Renal cortical epithelial cell (primary cell): ENCODE data around the gene HNRNPU. TPM values are rescaled to one million over a fixed set of nuclear protein-coding genes. Genes with fewer than 3 reads are reported as not detected.

Source experiments
- DNase-seq: peaks from one replicate; pipeline ENCODE4 v3.0.0-alpha.2; 2011; ENCODE audit warnings: low read depth
- total RNA-seq: library from RNA; depleted of rRNA; stranded (reverse); fragments of >200 nt; gene quantifications from 2 replicates; pipeline ENCODE4 v1.2.3, GENCODE V29; 2014

The HNRNPU gene
- total RNA-seq, 1 donor from 2014 or later, result 637 TPM

DNA sequence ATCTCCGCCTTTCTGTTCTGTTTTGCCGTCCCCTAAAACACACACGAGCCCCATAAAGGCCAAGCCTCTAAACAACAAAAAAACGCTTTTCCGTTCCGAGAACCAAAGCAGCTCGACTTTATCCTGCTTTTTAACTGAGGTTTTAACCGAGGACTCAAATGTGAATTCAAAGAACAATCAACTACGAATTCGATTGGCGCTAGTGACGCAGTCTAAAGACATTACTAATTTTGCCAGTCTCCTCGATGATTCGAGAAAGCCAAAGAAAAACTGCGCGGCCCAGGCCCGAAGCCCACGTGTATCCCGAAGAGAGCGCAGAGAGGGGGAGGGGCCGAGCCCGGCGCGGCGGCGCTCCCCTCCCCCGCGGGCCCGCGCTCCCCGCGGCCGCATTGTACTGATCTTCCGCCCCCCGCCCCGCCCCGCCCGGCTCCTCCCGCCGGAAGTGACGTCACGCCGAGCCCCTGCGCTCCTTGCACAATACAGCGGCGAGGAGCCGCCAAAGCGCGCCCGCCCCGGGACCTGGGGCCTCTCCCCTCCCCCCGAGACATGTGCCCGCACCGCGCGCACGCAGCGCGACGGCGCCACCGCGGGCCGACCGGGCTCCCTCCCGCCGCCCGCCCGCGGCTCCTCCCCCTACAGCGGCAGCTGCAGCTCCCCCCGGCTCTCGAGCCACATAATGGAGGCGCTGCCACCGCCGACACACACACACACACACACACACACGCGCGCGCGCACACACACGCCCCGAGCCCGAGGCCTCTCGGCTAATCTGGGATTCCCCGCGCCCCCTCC is 1.4 kb downstream of the HNRNPU start:
- peak; percentile 64 for DNase-seq

DNA sequence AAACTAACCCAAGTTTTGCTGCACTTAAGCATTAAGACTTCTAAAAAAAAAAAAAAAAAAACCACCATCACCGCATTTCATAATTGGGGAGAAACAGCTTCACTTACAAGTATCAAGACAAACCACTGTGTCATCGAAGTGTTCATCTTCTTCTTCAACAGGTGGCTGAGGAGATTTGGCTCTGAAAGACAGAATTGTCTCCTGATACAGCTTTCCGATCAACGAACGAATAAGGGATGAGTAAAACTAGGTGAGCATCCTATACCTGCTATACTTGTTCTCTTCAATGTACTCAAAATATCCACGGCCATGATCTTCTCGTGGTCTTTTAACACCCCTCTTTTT is 2.0 kb downstream of the HNRNPU start:
- DNase-seq, result no peak

DNA sequence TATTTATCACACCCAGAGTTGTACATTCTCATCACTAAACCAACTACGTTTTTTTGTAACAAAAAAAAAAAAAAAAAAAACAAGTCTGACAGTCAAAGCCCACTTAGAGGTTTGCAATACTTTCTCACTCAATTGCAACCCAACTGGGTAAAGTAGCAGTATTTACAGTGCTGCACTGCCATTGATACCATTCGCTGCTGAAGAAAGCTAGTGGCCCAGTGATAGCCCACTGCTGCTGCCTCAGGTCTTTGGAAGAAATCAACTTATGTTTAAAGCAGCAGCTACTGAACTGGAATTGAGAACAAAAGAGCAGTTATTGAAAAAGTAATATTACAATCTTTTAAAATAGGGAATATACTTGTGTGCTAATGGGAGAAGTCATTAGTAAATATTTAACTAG is 2.7 kb downstream of the HNRNPU start:
- DNase-seq, result no peak

DNA sequence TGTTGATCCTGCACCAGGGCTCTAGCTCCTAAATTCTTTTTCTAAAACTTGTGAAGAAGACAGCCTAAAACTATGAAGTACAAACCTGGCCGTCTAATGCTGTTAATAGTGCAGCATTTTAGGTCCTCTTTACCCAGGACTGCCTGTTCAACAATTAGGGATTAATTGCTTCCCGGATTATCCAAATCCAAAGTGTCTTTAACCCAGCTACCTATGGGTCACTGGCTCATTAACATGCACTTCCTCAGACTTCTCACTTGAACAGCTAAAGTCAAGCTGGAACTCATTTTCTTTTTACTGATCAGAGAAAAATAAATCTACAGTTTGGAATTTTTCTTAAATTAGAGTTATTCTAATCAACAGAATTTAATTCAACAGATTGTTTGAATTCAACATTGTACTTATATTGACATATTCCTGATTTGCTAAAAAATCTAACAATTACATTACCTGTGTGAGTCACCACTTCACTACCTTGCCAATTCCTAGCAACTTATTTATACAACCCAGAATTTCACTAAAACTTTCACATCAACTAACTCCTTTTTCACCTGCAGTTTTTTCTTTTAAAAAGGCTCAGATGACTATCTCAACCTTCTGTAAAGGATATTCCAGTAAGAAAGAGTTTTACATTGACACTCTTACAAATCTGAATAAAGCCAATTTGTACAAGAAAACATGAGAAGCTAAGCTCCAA is 3.3 kb downstream of the HNRNPU start:
- DNase-seq, result no peak

- no peak for DNase-seq
Measured at GRCh38 chr1:244860078-244860477, 4.3 kb downstream of the HNRNPU start.

DNA sequence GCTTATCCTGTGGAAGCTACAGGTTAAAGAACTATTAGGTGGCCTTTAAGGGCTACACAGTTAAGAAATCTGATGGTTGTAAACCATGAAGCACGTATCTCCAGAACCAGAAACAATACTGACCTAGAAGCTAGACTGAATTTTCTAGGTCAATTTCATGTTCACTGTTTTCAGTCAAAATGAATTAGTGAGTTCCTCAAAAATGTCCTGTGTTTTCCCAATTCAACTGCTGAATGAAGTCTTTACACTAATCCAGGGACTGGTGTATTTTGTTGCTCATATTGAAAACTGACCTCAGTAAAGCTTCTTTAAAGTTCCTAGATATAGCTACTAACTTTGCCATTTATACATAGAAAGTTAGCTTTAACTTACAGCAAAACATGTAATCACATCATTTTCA is 6.0 kb downstream of the HNRNPU start:
- DNase-seq, result no peak

GRCh38 chr1:244857761-244858160 is 6.6 kb downstream of the HNRNPU start:
- DNase-seq, result no peak

DNA sequence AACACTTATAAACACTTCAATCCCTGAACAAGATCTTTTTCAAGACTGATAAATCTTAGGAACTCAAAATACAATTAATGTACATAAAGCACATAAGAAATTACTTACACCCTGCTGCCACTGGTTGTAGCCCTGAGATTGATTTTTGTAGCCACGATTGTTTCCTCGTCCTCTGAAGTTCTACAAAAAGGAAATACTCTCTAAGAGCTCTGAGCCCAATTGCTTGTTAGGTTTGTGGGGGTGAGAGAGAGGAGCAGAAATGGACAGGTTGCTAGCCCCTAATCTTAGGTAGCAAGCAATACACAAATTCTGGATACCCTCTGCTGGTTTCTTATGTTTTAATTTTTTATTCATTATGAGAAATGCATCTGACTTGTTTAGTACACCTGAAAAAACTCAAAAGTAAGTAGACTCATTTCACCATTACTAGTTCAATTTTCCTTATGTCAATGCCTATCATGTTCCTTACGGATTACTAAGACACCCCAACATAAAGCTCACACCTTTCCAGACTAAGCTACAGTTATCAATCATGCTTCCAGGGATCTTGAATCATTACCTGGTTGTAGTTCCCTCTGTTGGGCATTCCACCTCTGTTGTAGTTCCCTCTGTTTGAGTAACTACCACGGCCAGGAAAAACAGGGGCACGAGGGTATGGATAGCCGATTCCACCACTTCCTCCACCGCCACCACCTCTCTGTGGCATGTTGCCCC is 9.3 kb downstream of the HNRNPU start:
- DNase-seq, result no peak

DNA sequence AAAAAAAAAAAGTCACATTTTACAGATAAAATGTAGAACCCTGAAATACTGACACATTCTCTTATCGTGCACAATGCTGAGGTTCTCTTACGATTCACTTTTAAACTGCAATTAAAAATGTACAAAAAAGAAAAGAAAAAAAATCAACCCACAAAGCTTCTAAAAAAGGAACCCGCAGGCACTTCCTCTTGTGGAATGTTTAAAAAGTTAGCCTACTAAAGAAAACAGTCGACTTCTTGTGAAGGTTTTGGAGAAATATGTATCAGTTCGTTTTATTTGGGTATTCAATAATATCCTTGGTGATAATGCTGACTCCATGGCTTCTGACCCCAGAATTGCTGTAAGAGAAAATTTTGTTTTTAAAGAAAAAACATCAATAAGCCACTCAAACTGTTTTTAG is 10.2 kb downstream of the HNRNPU start:
- no peak for DNase-seq

DNA sequence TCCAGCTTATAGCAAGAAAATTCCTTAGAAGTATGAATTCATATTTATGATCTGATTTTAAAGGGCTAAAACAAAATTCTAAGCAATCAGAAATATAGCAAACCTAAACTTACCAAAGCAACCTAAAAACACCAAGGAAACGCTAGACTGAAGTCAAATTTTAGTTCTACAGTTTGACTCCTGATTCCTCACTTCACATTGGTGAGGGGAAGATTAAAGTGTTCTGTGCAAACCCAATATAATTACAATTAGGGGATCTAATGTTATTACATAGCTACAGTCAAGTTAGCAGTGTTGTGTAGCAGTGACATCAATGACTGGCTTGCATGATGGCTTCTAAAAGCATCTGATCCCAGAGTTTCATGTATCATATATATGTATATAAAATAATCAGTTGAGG is 11.6 kb downstream of the HNRNPU start:
- no peak for DNase-seq

DNA sequence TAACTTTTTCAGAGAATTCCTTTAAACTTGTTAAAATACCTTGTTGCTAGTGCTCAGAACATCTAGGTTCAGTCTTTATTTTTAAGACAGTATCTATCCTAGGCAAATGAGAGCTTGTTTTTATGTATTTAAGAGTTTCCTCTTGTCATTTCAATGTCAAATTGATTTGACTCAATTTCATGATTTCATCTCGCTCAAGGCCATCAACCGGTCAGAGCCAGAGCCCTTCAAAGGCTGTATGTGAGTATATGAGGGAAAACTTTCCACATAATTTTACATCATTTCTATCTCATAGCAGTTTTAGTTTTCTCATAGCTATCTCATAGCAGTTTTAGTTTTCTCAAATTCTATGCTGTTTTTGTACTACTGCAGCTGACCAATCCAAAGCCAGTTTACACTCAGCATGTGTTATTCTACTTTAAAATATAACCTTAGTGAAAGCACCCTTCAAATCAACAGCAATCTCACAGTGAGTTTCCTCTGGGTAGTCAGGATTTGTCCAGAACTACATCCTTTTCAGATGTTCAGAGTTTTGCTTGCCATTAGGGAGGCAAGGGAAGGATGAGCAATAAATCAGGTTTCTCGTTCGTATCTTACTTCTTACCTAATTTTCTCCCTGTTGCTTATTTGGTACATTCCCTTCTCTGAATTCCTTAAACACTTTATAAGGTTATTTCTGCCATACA is 12.7 kb downstream of the HNRNPU start:
- no peak for DNase-seq

DNA sequence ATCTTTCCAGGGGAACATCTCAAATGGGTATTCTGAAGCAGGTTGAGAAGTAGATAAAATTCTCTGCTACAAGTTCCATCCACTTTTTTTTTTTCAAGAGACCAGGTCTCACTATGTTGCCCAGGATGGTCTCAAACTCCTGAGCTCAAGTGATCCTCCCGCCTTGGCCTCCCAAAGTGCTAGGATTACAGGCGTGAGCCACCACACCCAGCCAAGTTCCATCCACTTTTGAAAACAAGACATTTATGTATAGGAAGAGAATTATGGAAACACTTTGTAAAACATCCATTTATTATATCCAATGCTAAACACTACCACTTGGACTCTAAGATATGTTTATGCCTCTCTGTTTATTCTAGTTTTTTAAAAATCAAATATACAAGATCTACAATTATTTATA is 13.4 kb downstream of the HNRNPU start:
- no peak for DNase-seq

GRCh38 chr1:244850099-244850852 is 14.1 kb downstream of the HNRNPU start:
- DNase-seq, result no peak

GRCh38 chr1:244849189-244849866 is 15.0 kb downstream of the HNRNPU start:
- DNase-seq, result no peak

DNA sequence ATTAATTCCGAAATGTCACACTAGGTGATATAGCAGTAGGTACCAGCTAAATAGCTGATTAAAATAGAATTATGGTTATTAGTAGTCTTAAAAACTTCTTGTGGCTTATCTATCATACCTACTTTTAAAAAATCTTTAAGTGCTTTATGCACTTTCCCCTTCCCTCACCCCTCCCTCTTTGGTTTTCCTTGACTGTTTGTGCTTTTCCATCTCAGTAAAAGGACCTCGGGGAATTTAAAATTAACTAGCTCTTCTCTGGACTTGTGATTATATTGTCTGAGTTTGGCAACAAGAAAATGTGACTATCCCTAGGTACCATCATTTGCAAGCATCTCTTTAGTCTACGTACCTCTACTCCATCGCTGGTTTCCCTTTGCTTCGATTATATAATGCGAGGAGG is 17.7 kb downstream of the HNRNPU start:
- DNase-seq, result no peak

- no peak for DNase-seq
Measured at GRCh38 chr1:244844155-244845121, 19.9 kb downstream of the HNRNPU start.

DNA sequence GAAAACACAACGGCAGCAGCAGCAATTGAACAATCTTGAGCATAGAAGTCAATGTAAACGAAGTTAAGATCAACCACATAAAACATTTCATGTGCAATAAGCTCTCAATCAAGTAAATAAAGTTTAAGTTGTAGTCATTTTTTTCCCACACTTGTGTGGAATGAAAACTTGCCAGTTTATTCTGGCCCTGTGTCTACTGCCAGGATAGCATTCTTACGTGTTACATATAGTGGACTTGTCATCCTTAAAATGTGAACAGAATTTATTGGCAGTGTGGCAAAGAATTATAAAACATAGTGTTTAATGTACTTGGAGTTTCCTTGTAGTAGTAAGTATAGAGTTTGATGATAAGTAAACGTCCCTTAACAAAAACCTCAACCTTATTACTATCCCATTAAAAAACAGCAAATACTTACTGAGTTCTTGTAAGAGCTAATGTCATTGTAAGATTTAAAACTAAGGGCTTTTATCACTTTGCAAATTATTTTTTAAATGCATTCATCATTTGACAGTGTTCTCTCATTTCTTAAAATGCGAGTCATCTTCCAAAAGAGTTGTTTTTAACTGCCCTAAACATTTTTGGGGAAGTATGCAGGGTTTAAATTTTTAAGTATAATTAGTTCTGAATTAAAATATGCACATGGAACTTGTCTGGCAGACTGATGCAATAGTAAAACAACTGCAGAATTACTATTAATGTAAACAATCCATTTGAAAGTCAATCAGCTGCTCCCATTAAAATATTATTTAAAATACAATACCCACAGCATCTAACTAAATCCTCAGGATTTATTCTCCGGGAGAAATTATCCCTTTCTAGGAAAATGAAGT is 21.0 kb downstream of the HNRNPU start:
- DNase-seq, result no peak

GRCh38 chr1:244841273-244841927 is 22.9 kb downstream of the HNRNPU start:
- DNase-seq, result peak; percentile 89
